ENCODE measurements around the gene TMEM196. TPM values are rescaled to one million over a fixed set of nuclear protein-coding genes. Genes with fewer than 3 reads are reported as not detected.

TMEM196 gene
- total RNA-seq, 1 donor from 2014 or later: not detected

DNA sequence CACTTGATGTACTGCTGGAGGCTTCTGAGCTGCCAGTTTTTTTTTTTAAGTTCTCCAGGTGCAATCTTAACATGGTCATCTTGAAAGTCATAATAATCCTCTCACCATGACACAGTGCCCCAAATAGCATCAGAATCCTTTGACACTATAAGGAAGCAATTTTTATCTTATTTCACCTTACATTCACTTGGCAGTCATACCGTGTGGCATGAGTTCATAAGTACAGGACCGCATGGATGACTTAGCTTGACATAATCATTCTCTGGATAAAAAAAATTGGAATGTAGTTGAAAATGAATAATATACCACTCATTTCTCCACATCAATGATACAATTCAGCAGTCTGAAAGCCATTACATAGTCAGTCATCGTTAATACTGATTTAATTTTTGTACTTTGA, 25.6 kb upstream of the TMEM196 start:
- no peak for DNase-seq (ENCODE audit: low read depth)
- H3K27me3 ChIP-seq (ENCODE audit: control insufficient read depth, insufficient read depth, low read length): no peaks in the 10 kb centered on the region
- H3K4me3 ChIP-seq (ENCODE audit: low read depth, low read length): no peak overlapping the region
- no peaks in the 10 kb centered on the region for H3K36me3 ChIP-seq (ENCODE audit: control insufficient read depth, insufficient read depth, low read length)
- TF ChIP-seq, protein P1, sequence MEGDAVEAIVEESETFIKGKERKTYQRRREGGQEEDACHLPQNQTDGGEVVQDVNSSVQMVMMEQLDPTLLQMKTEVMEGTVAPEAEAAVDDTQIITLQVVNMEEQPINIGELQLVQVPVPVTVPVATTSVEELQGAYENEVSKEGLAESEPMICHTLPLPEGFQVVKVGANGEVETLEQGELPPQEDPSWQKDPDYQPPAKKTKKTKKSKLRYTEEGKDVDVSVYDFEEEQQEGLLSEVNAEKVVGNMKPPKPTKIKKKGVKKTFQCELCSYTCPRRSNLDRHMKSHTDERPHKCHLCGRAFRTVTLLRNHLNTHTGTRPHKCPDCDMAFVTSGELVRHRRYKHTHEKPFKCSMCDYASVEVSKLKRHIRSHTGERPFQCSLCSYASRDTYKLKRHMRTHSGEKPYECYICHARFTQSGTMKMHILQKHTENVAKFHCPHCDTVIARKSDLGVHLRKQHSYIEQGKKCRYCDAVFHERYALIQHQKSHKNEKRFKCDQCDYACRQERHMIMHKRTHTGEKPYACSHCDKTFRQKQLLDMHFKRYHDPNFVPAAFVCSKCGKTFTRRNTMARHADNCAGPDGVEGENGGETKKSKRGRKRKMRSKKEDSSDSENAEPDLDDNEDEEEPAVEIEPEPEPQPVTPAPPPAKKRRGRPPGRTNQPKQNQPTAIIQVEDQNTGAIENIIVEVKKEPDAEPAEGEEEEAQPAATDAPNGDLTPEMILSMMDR (IDR thresholded peaks at IDR 0.05; ENCODE audit: insufficient read depth, low read length, poor library complexity, severe bottlenecking): no peak

DNA sequence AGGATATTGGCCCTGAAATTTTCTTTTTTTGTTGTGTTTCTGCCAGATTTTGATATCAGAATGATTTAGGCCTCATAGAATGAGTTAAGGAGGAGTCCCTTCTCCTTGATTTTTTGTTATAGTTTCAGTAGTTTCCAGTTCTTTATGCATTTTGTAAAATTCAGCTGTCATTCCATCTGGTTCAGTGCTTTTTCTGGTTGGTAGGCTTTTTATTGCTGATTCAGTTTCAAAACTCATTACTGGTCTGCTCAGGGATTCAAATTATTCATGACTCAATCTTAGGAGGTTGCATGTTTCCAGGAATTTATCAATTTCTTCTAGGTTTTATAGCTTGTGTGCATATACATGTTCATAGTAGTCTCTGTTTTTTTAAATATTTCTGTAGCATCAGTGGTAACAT, 10.1 kb upstream of the TMEM196 start:
- TF ChIP-seq, protein P1 (IDR thresholded peaks at IDR 0.05; ENCODE audit: insufficient read depth, low read length, poor library complexity, severe bottlenecking): no peak
- Histone ChIP-seq H3K4me3 (ENCODE audit: low read depth, low read length) (no peak overlapping the region), H3K36me3 (ENCODE audit: control insufficient read depth, insufficient read depth, low read length) (no peaks in the 10 kb centered on the region), H3K27me3 (ENCODE audit: control insufficient read depth, insufficient read depth, low read length) (no peaks in the 10 kb centered on the region)
- DNase-seq (ENCODE audit: low read depth): no peak

DNA sequence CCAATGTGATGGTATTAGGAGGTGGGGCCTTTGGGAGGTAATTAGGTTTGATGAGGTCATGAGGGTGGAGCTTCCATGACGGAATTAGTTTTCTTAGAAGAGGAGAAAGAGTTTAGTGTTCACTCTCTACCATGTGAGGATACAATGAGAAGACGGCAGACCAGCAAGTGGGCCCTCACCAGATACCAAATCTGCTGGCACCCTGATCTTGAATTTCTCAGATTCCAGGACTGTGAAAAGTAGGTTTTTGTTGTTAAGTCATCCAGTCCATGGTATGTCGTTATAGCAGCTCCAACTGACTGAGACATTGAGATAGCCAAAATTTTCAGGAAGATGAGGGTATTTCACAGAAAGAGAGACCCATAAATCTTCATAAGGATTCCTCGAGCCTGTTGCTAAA, 3.6 kb upstream of the TMEM196 start:
- Histone ChIP-seq H3K36me3 (ENCODE audit: control insufficient read depth, insufficient read depth, low read length) (no peaks in the 10 kb centered on the region), H3K27me3 (ENCODE audit: control insufficient read depth, insufficient read depth, low read length) (no peaks in the 10 kb centered on the region), H3K4me3 (ENCODE audit: low read depth, low read length) (no peak overlapping the region)
- TF ChIP-seq, protein P1 (IDR thresholded peaks at IDR 0.05; ENCODE audit: insufficient read depth, low read length, poor library complexity, severe bottlenecking): no peak
- no peak for DNase-seq (ENCODE audit: low read depth)

GRCh38 chr7:19775578-19775977, 2.2 kb upstream of the TMEM196 start:
- no peaks in the 10 kb centered on the region for H3K36me3 ChIP-seq (ENCODE audit: control insufficient read depth, insufficient read depth, low read length)
- DNase-seq (ENCODE audit: low read depth): no peak
- TF ChIP-seq, protein P1 (IDR thresholded peaks at IDR 0.05; ENCODE audit: insufficient read depth, low read length, poor library complexity, severe bottlenecking): no peak
- no peaks in the 10 kb centered on the region for H3K27me3 ChIP-seq (ENCODE audit: control insufficient read depth, insufficient read depth, low read length)
- no peak overlapping the region for H3K4me3 ChIP-seq (ENCODE audit: low read depth, low read length)

DNA sequence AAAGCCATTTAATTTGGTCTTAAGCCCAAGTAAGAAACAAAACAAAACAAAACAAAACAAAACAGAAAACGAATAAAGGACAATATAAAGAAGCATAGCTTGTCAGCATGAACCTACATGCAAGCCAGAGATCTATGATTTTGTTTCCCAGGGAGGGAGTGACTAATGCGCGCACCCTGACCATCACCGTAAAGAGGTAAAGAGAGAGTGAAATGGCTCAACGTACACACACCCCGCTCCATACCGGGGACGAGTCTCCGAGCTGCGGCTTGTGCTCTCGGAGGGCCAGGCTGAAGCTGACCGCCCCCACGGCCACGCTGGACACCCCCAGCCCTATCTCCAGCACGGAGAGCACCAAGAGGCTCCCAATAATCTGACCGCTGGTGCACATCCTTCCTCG, 1.1 kb downstream of the TMEM196 start:
- TF ChIP-seq, protein P1 (IDR thresholded peaks at IDR 0.05; ENCODE audit: insufficient read depth, low read length, poor library complexity, severe bottlenecking): no peak
- Histone ChIP-seq H3K27me3 (ENCODE audit: control insufficient read depth, insufficient read depth, low read length) (no peaks in the 10 kb centered on the region), H3K4me3 (ENCODE audit: low read depth, low read length) (peak overlapping the region; percentile 47), H3K36me3 (ENCODE audit: control insufficient read depth, insufficient read depth, low read length) (no peaks in the 10 kb centered on the region)
- no peak for DNase-seq (ENCODE audit: low read depth)

DNA sequence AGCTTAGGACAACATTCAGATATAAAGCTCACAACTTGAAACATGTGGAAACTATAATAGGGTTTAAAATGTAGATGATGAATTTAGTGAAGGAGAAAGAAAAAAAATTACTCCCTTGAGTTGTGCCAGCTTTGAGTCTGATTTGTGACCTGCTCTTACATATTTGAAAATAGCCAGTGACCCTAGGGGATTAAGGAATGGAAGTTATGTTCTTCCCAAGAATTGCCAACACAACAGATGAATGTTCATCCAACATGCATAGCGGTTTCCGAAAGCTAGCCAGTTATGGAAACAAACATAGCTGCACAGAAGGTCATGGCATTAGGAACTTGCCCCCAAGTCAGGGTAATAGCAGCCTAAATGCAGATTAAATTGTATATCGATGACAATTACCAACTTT, 10.8 kb downstream of the TMEM196 start:
- TF ChIP-seq, protein P1 (IDR thresholded peaks at IDR 0.05; ENCODE audit: insufficient read depth, low read length, poor library complexity, severe bottlenecking): no peak
- Histone ChIP-seq H3K27me3 (ENCODE audit: control insufficient read depth, insufficient read depth, low read length) (no peaks in the 10 kb centered on the region), H3K36me3 (ENCODE audit: control insufficient read depth, insufficient read depth, low read length) (no peaks in the 10 kb centered on the region), H3K4me3 (ENCODE audit: low read depth, low read length) (no peak overlapping the region)
- no peak for DNase-seq (ENCODE audit: low read depth)

All from kidney epithelial cell (primary cell).